Hepatocyte (in vitro differentiated cells): ENCODE results near the gene AGBL4.
"Not testable (repeated sequence)": the region's sequence is repeated elsewhere in the genome, so short reads cannot be mapped to it uniquely, and the experiment has no call there.

Experiments
- EZH2 ChIP-seq: fragments of 200-600 bp; sonication (generic); IDR thresholded peaks from 2 replicates; pipeline ENCODE4 v1.6.1; 2016; ENCODE audit warnings: antibody characterized with exemption, mild to moderate bottlenecking, borderline replicate concordance
- TF ChIP-seq, protein P1 (sequence below): fragments of 200-600 bp; sonication (generic); IDR thresholded peaks from 2 replicates; pipeline ENCODE4 v1.5.1; 2016; ENCODE audit warnings: antibody characterized with exemption, mild to moderate bottlenecking; ENCODE audit not compliant: poor library complexity

DNA sequence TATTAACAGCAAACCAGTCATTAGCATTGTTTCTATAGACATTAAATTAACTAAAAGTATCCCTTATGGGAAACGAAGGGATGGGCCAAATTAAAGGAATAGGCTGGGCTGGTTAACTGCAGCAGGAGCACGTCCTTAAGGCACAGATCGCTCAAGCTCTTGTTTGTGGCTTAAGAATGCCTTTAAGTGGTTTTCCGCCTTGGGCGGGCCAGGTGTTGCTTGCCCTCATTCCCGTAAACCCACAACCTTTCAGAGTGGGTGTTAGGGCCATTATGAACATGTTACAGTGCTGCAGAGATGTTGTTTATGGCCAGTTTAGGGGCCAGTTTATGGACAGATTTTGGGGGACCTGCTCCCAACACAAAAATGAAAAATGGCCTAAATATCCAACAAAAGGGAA lies 1503.9 kb downstream of the AGBL4 start:
- TF ChIP-seq, protein P1, sequence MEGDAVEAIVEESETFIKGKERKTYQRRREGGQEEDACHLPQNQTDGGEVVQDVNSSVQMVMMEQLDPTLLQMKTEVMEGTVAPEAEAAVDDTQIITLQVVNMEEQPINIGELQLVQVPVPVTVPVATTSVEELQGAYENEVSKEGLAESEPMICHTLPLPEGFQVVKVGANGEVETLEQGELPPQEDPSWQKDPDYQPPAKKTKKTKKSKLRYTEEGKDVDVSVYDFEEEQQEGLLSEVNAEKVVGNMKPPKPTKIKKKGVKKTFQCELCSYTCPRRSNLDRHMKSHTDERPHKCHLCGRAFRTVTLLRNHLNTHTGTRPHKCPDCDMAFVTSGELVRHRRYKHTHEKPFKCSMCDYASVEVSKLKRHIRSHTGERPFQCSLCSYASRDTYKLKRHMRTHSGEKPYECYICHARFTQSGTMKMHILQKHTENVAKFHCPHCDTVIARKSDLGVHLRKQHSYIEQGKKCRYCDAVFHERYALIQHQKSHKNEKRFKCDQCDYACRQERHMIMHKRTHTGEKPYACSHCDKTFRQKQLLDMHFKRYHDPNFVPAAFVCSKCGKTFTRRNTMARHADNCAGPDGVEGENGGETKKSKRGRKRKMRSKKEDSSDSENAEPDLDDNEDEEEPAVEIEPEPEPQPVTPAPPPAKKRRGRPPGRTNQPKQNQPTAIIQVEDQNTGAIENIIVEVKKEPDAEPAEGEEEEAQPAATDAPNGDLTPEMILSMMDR = not testable (repeated sequence)
- not testable (repeated sequence) for TF ChIP-seq EZH2
